ENCODE data around the gene CMIP.
A peak's percentile ranks its signal among the peaks of the same experiment; 100 is the strongest.

Gene CMIP

GRCh38 chr16:81718637-81719036, 274.0 kb downstream of the CMIP start:
- Histone ChIP-seq H3K9me3 (ENCODE audit: control insufficient read depth in 2 of 2, low read length in 2 of 2) (no peaks in the 10 kb centered on the region), H3K9ac (ENCODE audit: low read depth in 1 of 2, low read length in 2 of 2) (no peak overlapping the region), H3K36me3 (ENCODE audit: control insufficient read depth in 2 of 2, insufficient read depth in 2 of 2, low read length in 2 of 2) (no peaks in the 10 kb centered on the region), H3K4me3 (ENCODE audit: low read length in 2 of 2) (peak overlapping the region in 1 of 2 donors; percentile 4), H3K27ac (ENCODE audit: low read depth in 2 of 2, low read length in 2 of 2) (peak overlapping the region in 1 of 2 donors; percentile 10), H3K27me3 (ENCODE audit: control insufficient read depth in 2 of 2, insufficient read depth in 2 of 2, low read length in 2 of 2) (no peaks in the 10 kb centered on the region), H3K4me1 (ENCODE audit: control insufficient read depth in 2 of 2, insufficient read depth in 2 of 2, low read length in 2 of 2) (peaks cover 2 to 4% of the 10 kb centered on the region in 2 donors)

GRCh38 chr16:81719993-81720392, 275.4 kb downstream of the CMIP start:
- Histone ChIP-seq H3K4me3 (ENCODE audit: low read length in 2 of 2) (no peak overlapping the region), H3K9ac (ENCODE audit: low read depth in 1 of 2, low read length in 2 of 2) (no peak overlapping the region), H3K27me3 (ENCODE audit: control insufficient read depth in 2 of 2, insufficient read depth in 2 of 2, low read length in 2 of 2) (no peaks in the 10 kb centered on the region), H3K9me3 (ENCODE audit: control insufficient read depth in 2 of 2, low read length in 2 of 2) (no peaks in the 10 kb centered on the region), H3K36me3 (ENCODE audit: control insufficient read depth in 2 of 2, insufficient read depth in 2 of 2, low read length in 2 of 2) (no peaks in the 10 kb centered on the region), H3K27ac (ENCODE audit: low read depth in 2 of 2, low read length in 2 of 2) (no peak overlapping the region), H3K4me1 (ENCODE audit: control insufficient read depth in 2 of 2, insufficient read depth in 2 of 2, low read length in 2 of 2) (peaks cover under 1 to 4% of the 10 kb centered on the region in 2 donors)

GRCh38 chr16:81720973-81721906, 276.6 kb downstream of the CMIP start:
- Histone ChIP-seq H3K4me3 (ENCODE audit: low read length in 2 of 2) (no peak overlapping the region), H3K36me3 (ENCODE audit: control insufficient read depth in 2 of 2, insufficient read depth in 2 of 2, low read length in 2 of 2) (no peaks in the 10 kb centered on the region), H3K9me3 (ENCODE audit: control insufficient read depth in 2 of 2, low read length in 2 of 2) (no peaks in the 10 kb centered on the region), H3K4me1 (ENCODE audit: control insufficient read depth in 2 of 2, insufficient read depth in 2 of 2, low read length in 2 of 2) (no peaks in the 10 kb centered on the region), H3K27ac (ENCODE audit: low read depth in 2 of 2, low read length in 2 of 2) (peak overlapping the region; percentile 14 to 48), H3K9ac (ENCODE audit: low read depth in 1 of 2, low read length in 2 of 2) (no peak overlapping the region), H3K27me3 (ENCODE audit: control insufficient read depth in 2 of 2, insufficient read depth in 2 of 2, low read length in 2 of 2) (no peaks in the 10 kb centered on the region)

- no peak overlapping the region for H3K9ac ChIP-seq (ENCODE audit: low read depth in 1 of 2, low read length in 2 of 2)
- no peaks in the 10 kb centered on the region for H3K4me1 ChIP-seq (ENCODE audit: control insufficient read depth in 2 of 2, insufficient read depth in 2 of 2, low read length in 2 of 2)
- no peaks in the 10 kb centered on the region for H3K9me3 ChIP-seq (ENCODE audit: control insufficient read depth in 2 of 2, low read length in 2 of 2)
- no peak overlapping the region for H3K4me3 ChIP-seq (ENCODE audit: low read length in 2 of 2)
- H3K27me3 ChIP-seq (ENCODE audit: control insufficient read depth in 2 of 2, insufficient read depth in 2 of 2, low read length in 2 of 2), result no peaks in the 10 kb centered on the region
- no peak overlapping the region for H3K27ac ChIP-seq (ENCODE audit: low read depth in 2 of 2, low read length in 2 of 2)
- no peaks in the 10 kb centered on the region for H3K36me3 ChIP-seq (ENCODE audit: control insufficient read depth in 2 of 2, insufficient read depth in 2 of 2, low read length in 2 of 2)
Observed at GRCh38 chr16:81723098-81723723, 278.6 kb downstream of the CMIP start.

- Histone ChIP-seq H3K27me3 (ENCODE audit: control insufficient read depth in 2 of 2, insufficient read depth in 2 of 2, low read length in 2 of 2) (no peaks in the 10 kb centered on the region), H3K4me3 (ENCODE audit: low read length in 2 of 2) (no peak overlapping the region), H3K4me1 (ENCODE audit: control insufficient read depth in 2 of 2, insufficient read depth in 2 of 2, low read length in 2 of 2) (peaks cover 5 to 11% of the 10 kb centered on the region in 2 donors), H3K27ac (ENCODE audit: low read depth in 2 of 2, low read length in 2 of 2) (no peak overlapping the region), H3K9me3 (ENCODE audit: control insufficient read depth in 2 of 2, low read length in 2 of 2) (no peaks in the 10 kb centered on the region), H3K9ac (ENCODE audit: low read depth in 1 of 2, low read length in 2 of 2) (no peak overlapping the region), H3K36me3 (ENCODE audit: control insufficient read depth in 2 of 2, insufficient read depth in 2 of 2, low read length in 2 of 2) (no peaks in the 10 kb centered on the region)
Observed at GRCh38 chr16:81728435-81728834, 283.8 kb downstream of the CMIP start.

- H3K4me1 ChIP-seq (ENCODE audit: control insufficient read depth in 2 of 2, insufficient read depth in 2 of 2, low read length in 2 of 2), result peaks cover 5 to 11% of the 10 kb centered on the region in 2 donors
- H3K27ac ChIP-seq (ENCODE audit: low read depth in 2 of 2, low read length in 2 of 2), result no peak overlapping the region
- H3K36me3 ChIP-seq (ENCODE audit: control insufficient read depth in 2 of 2, insufficient read depth in 2 of 2, low read length in 2 of 2), result no peaks in the 10 kb centered on the region
- H3K9ac ChIP-seq (ENCODE audit: low read depth in 1 of 2, low read length in 2 of 2), result no peak overlapping the region
- no peaks in the 10 kb centered on the region for H3K27me3 ChIP-seq (ENCODE audit: control insufficient read depth in 2 of 2, insufficient read depth in 2 of 2, low read length in 2 of 2)
- no peak overlapping the region for H3K4me3 ChIP-seq (ENCODE audit: low read length in 2 of 2)
- no peaks in the 10 kb centered on the region for H3K9me3 ChIP-seq (ENCODE audit: control insufficient read depth in 2 of 2, low read length in 2 of 2)
Observed at GRCh38 chr16:81729451-81729850, 284.8 kb downstream of the CMIP start.

GRCh38 chr16:81730090-81731051, 285.8 kb downstream of the CMIP start:
- Histone ChIP-seq H3K9me3 (ENCODE audit: control insufficient read depth in 2 of 2, low read length in 2 of 2) (no peaks in the 10 kb centered on the region), H3K27me3 (ENCODE audit: control insufficient read depth in 2 of 2, insufficient read depth in 2 of 2, low read length in 2 of 2) (no peaks in the 10 kb centered on the region), H3K9ac (ENCODE audit: low read depth in 1 of 2, low read length in 2 of 2) (peak overlapping the region; percentile 60 to 65), H3K4me3 (ENCODE audit: low read length in 2 of 2) (peak overlapping the region; percentile 57 to 66), H3K4me1 (ENCODE audit: control insufficient read depth in 2 of 2, insufficient read depth in 2 of 2, low read length in 2 of 2) (peaks cover 5 to 11% of the 10 kb centered on the region in 2 donors), H3K36me3 (ENCODE audit: control insufficient read depth in 2 of 2, insufficient read depth in 2 of 2, low read length in 2 of 2) (no peaks in the 10 kb centered on the region), H3K27ac (ENCODE audit: low read depth in 2 of 2, low read length in 2 of 2) (peak overlapping the region; percentile 67 to 70)

GRCh38 chr16:81731649-81732048, 287.0 kb downstream of the CMIP start:
- H3K4me3 ChIP-seq (ENCODE audit: low read length in 2 of 2), result no peak overlapping the region
- H3K36me3 ChIP-seq (ENCODE audit: control insufficient read depth in 2 of 2, insufficient read depth in 2 of 2, low read length in 2 of 2), result no peaks in the 10 kb centered on the region
- H3K9ac ChIP-seq (ENCODE audit: low read depth in 1 of 2, low read length in 2 of 2), result no peak overlapping the region
- no peak overlapping the region for H3K27ac ChIP-seq (ENCODE audit: low read depth in 2 of 2, low read length in 2 of 2)
- no peaks in the 10 kb centered on the region for H3K9me3 ChIP-seq (ENCODE audit: control insufficient read depth in 2 of 2, low read length in 2 of 2)
- peaks cover 5 to 11% of the 10 kb centered on the region in 2 donors for H3K4me1 ChIP-seq (ENCODE audit: control insufficient read depth in 2 of 2, insufficient read depth in 2 of 2, low read length in 2 of 2)
- no peaks in the 10 kb centered on the region for H3K27me3 ChIP-seq (ENCODE audit: control insufficient read depth in 2 of 2, insufficient read depth in 2 of 2, low read length in 2 of 2)

- Histone ChIP-seq H3K4me3 (ENCODE audit: low read length in 2 of 2) (no peak overlapping the region), H3K36me3 (ENCODE audit: control insufficient read depth in 2 of 2, insufficient read depth in 2 of 2, low read length in 2 of 2) (no peaks in the 10 kb centered on the region), H3K4me1 (ENCODE audit: control insufficient read depth in 2 of 2, insufficient read depth in 2 of 2, low read length in 2 of 2) (peaks cover 5 to 11% of the 10 kb centered on the region in 2 donors), H3K9me3 (ENCODE audit: control insufficient read depth in 2 of 2, low read length in 2 of 2) (no peaks in the 10 kb centered on the region), H3K27ac (ENCODE audit: low read depth in 2 of 2, low read length in 2 of 2) (no peak overlapping the region), H3K9ac (ENCODE audit: low read depth in 1 of 2, low read length in 2 of 2) (no peak overlapping the region), H3K27me3 (ENCODE audit: control insufficient read depth in 2 of 2, insufficient read depth in 2 of 2, low read length in 2 of 2) (no peaks in the 10 kb centered on the region)
Observed at GRCh38 chr16:81732699-81733098, 288.1 kb downstream of the CMIP start.

Measured in mucosa of rectum (tissue), 2 donors.